Measurements from ENCODE around the gene CACNA1D.
"Not testable (repeated sequence)": the region's sequence is repeated elsewhere in the genome, so short reads cannot be mapped to it uniquely, and the experiment has no call there.

CACNA1D gene

DNA sequence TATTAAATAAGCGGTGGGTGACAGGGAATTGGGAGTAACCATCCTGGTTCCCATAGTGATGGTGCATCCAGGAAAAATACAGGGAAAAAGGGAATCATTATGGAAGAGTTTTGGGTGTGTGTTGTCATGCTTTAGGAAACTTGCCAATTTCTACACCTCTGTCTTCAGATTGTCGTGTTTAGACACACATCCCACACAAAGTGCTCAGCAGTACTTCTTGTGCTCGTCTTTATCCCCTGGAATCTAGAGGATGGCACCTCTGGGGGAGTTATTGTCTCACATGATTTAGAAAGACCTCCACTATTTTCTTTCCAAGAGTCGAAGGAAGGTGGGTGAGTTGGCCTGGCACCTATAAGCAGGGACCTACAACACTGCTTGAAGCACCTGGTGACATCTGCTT lies 35.8 kb downstream of the CACNA1D start:
- no peak for DNase-seq

DNA sequence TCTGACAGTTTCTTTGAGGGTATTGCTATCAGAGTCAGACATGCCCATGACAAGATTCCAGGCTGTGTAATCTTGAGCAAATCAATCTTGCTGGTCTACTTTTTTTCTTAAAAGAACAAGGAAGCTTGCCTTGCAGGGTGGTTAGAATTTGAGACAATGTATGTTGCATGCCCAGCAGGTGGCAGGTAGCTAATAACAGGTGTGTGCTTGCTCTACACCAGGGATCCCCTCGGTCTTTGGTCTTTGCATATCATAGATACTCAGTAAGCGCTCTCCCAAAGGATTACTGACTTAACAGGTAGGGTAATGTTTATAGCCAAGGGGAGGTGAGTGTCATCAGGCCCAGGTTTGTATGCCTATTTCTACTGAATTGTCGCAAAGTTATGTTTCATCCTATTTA lies 37.3 kb downstream of the CACNA1D start:
- DNase-seq: no peak

DNA sequence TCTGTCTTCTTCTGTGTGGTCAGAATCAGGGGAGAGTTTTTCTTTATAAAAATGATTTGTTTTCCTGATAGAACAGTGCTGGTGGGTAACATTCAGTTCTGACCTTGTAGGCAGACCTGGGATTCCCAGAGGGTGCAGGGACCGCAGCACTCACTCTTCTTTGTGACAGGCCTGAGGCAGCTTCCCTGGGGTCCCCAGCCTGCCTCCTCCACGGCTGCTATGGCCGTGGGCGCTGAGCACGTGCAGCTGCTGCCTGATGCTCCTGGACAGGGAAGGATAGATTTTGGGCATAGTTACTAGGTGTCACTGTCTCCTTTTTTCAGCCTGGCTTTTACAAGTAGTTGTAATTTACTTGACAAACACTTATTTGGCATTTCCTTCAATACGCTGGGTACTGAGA lies 39.1 kb downstream of the CACNA1D start:
- DNase-seq: no peak

DNA sequence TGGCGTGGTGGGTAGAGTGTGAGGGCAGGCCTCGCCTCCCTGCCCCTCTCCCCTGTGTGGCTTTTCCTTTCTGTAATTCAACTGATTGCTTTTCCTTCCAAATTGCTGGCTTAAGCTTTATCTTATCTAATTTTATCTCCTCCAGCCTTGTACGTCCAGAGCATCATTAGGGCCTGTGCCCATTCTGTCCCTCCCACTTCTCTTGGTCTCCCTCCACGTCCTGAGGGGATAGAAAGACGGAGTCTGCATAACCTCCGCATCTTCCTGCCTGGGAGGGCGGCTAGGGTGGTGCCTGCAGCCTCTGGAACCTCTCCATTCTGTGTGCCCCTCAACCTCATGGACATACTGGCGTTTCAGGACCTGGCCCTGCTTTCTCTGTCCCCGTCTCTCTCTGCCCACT lies 39.8 kb downstream of the CACNA1D start:
- no peak for DNase-seq

DNA sequence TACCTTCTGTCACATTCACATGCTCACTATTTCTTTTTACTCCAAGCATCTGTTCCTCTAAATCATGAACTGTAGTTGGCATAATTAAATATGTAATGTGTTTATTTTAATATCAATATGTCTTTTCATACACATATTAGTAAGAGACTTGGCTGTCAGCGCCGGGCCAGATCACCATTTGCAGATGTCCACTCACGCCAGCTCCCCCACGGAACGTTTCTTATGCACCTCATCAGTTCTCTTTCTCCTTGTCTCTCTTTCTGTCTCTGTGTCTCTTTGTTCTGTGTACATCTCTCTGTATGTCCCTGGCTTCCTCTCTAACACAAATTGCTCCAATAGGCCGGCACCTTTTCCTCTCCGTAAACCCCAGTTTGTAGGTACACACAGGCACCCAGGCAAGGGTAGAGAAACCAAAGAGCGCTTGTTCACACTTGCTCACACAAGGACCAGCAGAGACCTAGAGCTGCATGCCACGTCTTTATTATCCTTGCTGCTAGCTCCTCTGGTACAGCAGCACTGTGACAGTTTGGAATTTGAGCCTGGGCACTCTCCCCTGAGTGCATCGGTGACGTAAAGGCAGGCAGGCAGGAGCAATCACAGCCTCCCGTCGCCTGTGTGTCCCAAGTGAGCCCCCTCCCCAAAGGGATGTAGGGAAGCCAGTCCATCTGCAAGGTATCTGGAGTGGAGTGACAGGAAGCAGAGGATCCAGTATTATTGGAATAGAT lies 40.4 kb downstream of the CACNA1D start:
- DNase-seq: no peak

DNA sequence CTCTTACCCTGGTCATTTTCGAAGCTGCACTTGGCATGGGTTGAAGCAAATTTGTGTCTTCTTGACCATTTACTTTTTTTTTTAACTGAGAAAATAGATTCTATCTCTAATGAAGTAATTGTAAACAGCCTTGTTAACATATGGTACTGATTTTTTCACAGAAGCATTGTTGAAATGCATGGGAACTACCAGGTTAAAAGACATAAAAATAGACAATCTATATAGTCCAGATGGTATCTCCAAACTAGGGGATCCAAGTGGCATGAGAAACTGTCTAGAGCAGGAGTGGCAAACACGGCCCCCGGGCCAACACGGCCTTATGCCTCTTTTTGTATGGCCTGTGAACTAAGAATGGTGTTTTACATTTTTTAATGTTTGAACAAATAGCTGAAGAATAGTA lies 41.9 kb downstream of the CACNA1D start:
- DNase-seq: no peak

DNA sequence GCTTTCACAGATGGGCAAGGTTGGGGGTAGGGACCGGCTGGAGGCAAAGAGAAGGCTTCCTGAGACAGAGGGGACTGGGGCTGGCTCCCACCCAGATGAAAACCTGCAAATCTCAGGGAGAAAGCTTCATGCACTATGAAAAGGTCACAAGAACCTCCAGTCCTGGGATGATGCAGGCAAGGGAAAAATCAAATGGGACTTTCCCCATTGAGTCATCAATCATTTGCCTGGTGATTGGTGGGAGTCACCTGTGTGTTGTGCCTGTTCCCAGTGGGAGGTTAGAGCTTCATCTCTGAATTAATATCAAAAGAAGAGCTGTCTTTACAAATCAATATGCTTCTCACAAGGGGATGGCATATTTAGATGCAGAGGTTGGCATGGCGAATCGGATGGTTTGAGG lies 49.9 kb downstream of the CACNA1D start:
- DNase-seq: no peak

DNA sequence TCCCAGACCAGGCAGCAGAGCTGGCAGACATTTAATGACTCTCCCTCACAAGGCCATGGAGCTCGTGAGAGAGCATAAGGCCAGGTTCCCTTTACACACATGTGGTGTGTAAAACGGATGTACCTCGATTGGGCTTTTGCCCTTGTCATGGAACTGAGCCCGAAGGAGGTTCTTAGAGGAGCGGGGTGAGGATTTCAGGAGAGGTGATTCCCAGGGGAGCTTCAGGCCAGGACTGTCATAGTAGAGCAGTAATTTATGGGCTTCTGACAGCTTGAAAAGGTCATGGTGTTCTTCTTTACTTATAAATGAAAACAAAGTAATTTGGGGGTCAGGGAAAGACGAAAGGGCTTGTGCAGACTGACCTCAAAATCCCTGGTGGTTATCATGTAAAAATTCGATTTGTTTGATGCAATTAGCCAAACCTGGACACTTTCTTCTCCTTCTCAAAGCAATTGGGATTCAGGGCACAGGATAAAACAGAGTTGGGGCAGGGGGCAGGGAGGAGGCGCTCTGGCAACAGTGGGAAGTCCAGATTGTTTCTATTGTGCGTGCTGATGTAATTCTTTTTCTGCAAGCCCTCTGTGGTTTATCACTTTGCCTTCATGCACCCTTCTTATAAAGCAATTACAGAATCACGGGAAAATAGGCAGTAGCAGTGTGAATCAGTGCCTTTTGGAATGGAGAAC lies 51.0 kb downstream of the CACNA1D start:
- no peak for DNase-seq

DNA sequence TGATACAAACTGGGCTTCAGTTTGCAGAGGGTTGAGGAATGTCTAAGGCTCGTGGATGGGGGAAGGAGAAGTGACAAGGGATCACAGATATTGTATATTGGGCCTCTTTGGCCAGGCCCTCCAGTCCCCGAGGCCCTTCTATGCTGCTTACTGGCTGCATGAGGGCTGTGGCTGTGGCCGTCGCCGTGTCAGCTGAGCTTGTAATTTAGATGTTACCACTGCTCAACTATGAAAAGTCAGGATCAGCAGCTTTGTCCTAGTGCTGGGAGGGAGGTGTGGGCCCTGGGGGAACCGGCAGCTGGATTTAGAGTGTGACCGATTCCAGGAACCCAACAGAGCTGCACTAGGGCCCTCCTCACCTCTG lies 51.6 kb downstream of the CACNA1D start:
- no peak for DNase-seq

DNA sequence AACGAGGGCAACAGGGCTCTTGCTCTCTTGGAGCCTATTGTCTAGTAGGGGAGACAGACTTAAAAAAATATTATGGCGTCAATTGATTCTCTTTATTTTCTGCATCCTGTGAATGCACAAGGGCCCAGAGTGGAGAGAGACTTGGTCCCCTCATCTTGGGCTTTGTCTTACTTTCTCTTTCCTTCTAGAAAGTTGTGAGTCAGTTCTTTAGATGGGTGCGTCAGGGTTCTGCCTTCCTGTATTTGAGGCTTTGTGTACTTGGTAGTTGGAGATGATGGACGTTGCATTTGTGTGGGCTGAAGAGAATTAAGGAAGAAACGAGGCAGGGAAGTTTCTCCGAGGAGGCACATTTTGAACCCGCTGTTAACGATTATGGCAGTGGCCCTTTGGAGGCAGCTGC lies 52.9 kb downstream of the CACNA1D start:
- DNase-seq: no peak

DNA sequence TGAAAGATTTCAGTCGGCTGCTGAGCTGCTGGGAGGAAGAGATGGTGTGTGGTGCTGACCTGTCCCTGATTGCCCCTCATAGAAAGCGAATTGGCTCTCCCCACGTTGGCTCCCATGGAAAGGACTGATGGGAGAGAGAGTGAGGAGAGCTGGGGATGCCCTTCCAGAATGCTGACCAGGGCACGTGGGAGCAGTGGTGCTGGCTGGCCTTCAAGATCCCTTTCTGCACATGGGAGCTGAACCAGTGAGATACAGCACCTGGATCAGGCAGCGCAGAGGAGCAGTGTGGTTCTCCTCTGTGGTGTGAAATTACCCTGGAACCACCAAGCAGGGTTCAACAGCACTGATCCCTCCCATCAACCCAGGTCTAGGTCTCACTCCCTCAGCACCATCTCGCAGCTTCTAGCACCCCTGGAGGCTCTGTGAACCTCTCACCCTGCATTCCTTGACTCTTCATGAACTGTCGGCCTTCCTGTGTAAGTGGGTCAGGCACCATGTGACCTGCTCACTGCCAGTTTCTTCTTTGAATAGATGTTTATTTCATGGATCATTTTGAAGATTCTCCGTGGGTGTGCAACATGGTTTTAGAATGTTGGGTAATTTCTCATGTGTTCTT lies 55.7 kb downstream of the CACNA1D start:
- no peak for DNase-seq

DNA sequence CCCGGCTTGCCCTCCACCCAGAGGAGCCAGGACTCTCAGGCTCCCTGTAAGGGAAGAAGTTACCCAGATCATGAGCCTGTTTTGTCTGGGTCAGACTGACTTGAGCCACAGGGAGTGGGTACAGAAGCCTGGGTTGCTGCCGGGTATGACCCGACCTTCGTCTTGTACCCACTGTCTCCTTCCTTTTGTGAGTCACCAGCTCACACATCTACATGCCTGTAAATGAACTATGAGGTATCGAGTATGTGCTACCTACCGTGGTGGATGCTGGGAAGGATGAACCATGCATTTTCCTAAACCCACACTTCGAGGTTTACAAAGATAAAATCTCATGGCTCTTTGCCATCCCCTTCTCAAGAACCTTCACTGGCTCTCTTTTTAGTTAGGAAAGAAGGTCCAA lies 56.9 kb downstream of the CACNA1D start:
- DNase-seq: no peak

DNA sequence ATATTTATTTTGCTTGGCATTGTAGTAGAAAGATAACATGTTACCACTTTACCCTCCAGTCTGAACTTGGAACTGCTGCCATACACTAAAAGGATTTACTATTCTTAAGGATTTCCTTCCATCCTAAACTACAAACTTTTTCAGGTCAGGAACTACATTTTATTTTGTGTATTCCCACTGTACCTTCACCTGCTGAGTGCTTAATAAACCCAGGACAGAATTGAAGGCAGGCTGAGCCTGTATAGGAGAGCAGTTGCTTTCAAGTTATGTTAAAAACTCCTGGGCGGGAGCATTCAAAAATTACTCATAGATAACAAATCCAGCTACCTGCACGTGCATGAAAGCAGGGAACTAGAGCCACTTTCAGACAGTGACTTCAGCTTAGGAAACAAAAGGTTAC lies 58.3 kb downstream of the CACNA1D start:
- no peak for DNase-seq

DNA sequence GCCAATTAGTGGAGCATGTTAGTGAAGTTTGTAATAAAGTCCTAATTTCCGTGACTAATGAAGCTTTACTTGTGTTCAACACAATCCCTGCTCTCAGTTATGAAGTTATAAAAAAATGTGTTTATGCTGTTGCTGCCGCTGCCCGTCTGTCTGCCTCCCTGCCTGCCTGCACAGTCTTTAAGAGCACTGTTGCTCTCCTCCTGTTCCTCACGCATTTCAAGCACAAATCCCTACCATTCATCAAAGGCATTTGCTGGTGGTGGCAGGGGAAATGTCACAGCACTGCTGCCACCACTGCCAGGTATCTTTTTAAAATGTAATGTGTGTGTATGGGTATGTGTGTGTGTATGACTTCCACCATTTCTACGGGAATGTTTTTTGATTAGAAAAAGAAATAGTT lies 58.8 kb downstream of the CACNA1D start:
- no peak for DNase-seq

DNA sequence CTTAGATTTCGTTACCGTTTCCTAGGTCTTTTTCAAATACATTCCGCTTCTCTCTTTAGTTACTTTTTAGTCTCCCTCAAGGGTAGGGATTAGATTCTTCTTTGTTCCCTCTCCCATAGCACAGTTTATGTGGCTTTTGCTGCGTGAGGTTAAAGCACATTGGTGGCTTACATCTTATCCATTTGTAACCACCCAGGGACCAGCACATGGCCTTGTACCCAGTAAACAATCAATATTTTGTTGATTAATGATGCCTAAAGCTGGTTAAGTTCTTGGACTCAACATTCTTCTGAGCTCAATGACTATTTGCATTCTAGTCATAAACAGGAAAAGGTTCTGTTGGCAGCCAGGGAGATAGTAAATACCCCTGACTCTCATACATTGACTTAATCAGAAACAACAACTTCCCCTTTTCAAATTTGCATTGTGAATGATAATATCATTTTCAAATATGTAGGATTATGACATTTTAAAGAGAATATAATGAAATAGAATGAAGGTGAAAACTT lies 60.2 kb downstream of the CACNA1D start:
- DNase-seq: no peak

DNA sequence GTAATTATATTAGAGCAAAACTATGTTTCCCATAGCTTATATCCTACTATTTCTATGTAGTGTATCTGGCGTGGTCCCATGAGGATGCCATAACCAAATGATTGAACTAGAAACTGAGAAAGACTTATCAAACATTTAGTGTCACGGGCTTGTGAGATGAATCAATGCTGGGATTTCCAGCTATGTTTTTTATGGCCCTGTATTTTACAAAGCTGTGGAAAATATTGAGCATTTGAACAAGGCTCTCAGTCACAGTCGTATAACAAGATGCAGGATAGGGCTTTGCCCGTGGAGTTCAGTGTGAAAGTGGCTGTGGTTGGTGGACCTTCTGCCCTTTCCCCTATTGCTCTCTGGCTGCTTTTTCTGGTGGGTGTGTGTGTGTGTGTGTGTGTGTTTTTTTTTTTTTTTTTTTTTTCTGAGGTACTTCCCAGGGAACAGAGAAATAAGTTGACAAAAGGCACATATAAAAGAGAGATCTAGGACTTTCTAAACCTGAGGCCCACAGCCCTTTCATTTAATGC lies 60.7 kb downstream of the CACNA1D start:
- no peak for DNase-seq

DNA sequence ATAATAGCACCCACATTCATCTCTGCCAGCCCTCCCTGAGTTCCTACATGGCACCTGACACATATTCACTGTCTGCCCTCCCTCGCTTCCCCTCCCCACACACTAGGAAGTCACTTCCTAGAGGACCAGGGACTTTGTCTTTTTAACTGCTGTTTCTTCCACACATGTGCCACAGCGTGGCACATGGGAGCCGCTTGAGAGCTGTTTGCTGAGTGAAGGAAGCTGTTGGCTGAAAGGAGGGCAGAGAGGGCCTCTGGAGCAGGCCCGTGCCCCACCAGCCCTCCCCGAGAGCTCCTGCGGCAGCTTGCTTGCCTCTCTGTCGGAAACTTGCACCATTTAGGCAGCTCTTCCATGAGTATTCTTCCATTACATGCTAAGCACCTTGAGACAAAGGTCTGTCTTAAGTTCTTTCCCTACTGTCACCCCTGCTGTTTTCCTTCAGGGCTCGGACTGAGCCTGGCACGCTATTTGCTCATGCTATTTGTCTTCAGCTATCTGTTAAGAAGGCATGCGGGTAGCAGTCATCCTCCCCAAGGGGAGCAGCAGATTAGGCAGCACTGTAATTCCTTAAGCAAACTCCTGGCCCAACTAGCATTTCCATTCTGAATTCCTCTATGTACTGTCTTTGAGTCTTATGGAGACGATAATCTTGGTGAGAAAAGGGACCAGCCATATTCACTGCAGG lies 72.2 kb downstream of the CACNA1D start:
- DNase-seq: no peak

DNA sequence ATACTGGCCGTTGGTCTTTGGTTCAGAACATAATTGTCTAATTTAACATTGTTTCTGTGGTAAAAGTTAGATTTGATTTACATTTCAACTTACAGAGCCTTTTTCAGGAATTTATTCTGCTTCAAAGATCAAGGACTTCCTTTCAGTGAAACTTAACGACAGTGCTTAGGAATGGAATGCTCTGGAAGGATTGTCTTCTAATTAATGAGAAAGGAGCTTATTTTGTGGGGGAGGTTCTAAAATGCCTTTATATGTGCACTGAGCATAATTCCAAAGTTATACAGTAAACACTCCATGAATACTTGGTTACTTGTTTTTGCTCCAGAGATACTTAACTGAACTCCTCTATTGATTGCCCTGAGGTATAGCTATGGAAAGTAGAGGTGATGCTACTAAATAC lies 75.7 kb downstream of the CACNA1D start:
- no peak for DNase-seq

DNA sequence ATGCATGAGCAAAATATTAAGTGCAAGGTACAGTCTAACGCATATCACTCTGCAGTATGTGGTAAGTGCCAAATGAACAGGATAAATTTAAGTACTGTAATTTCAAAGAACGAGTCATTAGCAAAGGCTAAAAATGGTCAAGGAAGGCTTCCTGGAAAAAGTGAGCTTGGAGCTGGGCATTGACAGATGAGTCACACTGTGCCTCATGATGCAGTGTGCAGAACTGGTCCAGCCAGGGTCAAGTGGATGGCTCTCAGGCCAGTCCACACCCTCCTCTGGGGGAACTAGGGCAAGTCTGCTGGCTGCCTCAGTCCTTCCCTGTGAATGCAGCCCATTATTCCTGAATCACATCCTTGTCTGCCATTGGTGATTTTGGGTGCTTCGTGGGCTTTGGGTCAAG lies 76.3 kb downstream of the CACNA1D start:
- no peak for DNase-seq

DNA sequence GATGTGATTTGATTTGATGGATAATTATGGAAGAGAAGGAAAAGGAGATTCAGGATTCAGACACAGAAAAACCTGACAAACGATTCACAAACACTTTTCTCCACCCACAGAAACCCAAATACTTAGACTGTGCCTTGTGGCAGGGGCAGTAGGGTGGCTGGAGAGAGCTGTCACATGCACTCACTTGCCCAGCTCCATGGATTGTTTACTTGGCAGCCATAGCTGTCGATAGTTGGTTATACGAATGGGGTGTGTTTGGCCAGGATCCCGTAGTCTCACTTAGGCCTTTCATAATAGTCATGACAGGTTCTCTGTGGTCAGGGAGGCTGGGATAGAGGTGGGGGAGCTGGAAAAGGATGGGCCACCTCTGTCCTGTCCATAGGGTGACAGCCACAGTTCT lies 76.9 kb downstream of the CACNA1D start:
- DNase-seq: no peak

DNA sequence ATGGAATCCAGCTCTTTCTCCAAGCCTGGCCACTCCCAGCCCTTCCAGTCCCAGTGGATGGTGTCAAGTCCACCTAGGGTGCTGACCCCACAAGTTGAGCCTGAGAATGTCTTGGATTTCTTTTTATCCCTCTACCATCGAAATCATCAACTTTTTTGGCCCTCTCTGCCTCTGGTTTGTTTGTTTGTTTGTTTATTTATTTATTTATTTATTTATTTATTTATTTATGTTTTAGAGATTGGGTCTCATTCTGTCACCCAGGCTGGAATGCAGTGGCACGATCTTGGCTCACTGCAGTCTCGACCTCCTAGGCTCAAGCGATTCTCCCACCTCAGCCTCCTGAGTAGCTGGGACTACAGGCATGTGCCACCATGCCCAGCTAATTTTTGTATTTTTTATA lies 77.8 kb downstream of the CACNA1D start:
- DNase-seq: not testable (repeated sequence)

DNA sequence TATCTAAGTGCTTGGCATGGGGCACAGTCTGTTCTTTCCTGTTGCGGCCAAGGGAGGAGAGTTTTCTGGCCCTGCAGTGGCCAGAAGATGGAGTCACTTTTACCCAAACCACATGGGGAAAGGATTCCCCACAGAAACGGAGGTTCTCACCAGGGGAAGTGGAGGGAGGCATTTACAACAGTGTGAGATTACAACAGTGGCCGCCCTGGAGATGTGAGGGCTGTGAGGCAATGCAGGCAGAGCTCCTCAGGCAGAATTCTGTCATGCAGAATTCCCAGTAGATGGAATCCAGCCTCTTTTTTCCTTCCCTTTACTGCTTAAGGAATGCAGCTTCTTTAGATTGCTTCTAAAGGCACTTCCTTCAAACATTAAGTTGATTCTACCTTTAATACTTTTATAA lies 83.1 kb downstream of the CACNA1D start:
- no peak for DNase-seq

DNA sequence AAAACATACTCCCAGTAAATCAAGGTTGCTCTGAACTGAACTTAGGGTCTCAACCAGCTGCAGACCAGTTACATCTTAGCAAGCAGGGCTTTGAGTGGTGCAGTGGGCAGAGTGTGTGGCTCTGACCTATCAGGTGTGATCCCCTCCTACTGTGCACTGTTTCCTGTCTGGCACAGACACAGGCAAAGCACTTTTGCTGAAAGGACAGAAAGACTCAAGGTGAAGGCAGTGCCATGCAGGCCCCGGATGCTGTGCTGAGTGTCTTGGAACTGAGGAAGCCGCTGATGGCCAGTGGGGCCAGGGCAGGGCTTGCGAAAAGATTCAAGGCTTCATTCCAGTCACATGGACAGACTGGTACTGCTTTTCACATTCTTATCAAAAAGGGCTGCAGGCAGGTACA lies 85.2 kb downstream of the CACNA1D start:
- no peak for DNase-seq

DNA sequence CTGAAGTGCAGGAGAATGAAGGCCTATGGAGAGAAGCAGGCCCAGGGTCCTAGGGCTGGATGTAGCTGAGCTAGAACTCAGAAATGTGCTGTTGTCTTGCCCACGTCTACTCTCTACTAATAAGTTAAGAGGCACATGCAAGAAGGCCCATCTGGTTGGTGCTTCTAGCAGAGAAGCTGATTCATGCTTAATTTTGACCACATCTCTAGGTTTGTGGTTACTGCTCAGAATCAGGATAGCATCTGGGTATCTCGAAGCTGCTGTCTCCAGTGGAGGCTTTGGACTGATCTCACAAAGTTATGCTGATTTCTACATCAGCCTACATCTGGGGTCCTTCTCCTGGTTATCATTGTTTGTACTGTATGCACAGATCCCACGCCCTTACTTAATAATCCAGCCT lies 87.3 kb downstream of the CACNA1D start:
- DNase-seq: no peak
